Osteoblast (primary cell): ENCODE results near the gene UNC5A. TPM values are rescaled to one million over a fixed set of nuclear protein-coding genes. Genes with fewer than 3 reads are reported as not detected.

Experiments
- DNase-seq: peaks from one replicate; pipeline ENCODE4 v3.0.0; 2011; ENCODE audit warnings: low spot score, mixed read lengths; ENCODE audit not compliant: insufficient read length; ENCODE audit errors: missing footprints
- H2AFZ ChIP-seq: 2 replicates; pipeline ENCODE4 v1.6.0; 2011; ENCODE audit warnings: mild to moderate bottlenecking, low read length
- H3K27ac ChIP-seq: 2 replicates; pipeline ENCODE4 v1.5.1; 2011; ENCODE audit warnings: mild to moderate bottlenecking, low read depth, low read length, moderate library complexity
- H3K27me3 ChIP-seq: 2 replicates; pipeline ENCODE4 v1.6.0; 2012; ENCODE audit warnings: mild to moderate bottlenecking, control low read depth, inconsistent platforms, low read length, moderate library complexity; ENCODE audit not compliant: insufficient read depth
- H3K36me3 ChIP-seq: 2 replicates; pipeline ENCODE4 v1.5.1; 2011; ENCODE audit warnings: mild to moderate bottlenecking, low read length, control low read depth, moderate library complexity; ENCODE audit not compliant: insufficient read depth
- H3K4me1 ChIP-seq: 2 replicates; pipeline ENCODE4 v1.5.1; 2011; ENCODE audit warnings: mild to moderate bottlenecking, low read length, control low read depth, moderate library complexity; ENCODE audit not compliant: insufficient read depth
- H3K4me2 ChIP-seq: 2 replicates; pipeline ENCODE4 v1.6.0; 2011; ENCODE audit warnings: mild to moderate bottlenecking, low read length; ENCODE audit not compliant: insufficient read depth
- H3K4me3 ChIP-seq: fragments of 200-600 bp; sonication (generic); 3 replicates; pipeline ENCODE4 v1.5.1; 2012; ENCODE audit warnings: mild to moderate bottlenecking, low read length, inconsistent platforms; ENCODE audit not compliant: insufficient read depth
- H3K79me2 ChIP-seq: 2 replicates; pipeline ENCODE4 v1.6.0; 2012; ENCODE audit warnings: mild to moderate bottlenecking, low read length, control low read depth, inconsistent platforms; ENCODE audit not compliant: insufficient read depth
- H3K9me3 ChIP-seq: 2 replicates; pipeline ENCODE4 v1.5.1; 2011; ENCODE audit warnings: low read depth, low read length, control low read depth
- H4K20me1 ChIP-seq: 2 replicates; pipeline ENCODE4 v1.6.0; 2012; ENCODE audit warnings: mild to moderate bottlenecking, low read length, control low read depth; ENCODE audit not compliant: insufficient read depth
- total RNA-seq: library from RNA; depleted of rRNA; stranded (reverse); fragments of >200 nt; gene quantifications from 2 replicates; pipeline ENCODE4 v1.2.3, GENCODE V29; 2012
- TF ChIP-seq, protein P1 (sequence below): IDR thresholded peaks from 2 replicates; pipeline ENCODE4 v1.5.1; 2011; ENCODE audit warnings: mild to moderate bottlenecking, low read depth, low read length, moderate library complexity; ENCODE audit errors: extremely low read depth

The UNC5A gene
- total RNA-seq, 1 donor: not detected

DNA sequence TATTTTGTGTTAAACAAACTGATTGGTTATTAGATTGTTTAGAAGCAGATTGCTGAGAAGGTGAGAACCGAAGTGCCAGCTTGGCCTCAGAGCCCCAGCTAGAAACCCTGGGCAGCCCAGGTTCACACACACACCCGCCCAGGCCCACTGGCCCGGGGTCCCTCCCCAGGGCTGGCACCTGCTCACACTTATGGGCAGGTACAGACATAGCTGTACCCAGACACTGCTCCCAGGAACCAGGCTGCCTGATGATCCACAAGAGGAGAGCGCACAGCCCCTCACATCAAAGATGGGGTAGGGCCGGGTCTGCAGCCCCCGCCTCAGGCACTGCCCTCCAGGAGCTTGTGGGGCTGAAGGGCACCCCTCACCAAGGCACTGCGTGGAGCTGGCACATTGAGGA lies 55.6 kb downstream of the UNC5A start:
- Histone ChIP-seq H3K9me3 (no peaks in the 10 kb centered on the region), H3K36me3 (no peaks in the 10 kb centered on the region), H4K20me1 (no peaks in the 10 kb centered on the region), H3K4me3 (no peak overlapping the region), H2AFZ (no peak overlapping the region), H3K79me2 (no peaks in the 10 kb centered on the region), H3K27me3 (peaks cover 37% of the 10 kb centered on the region), H3K4me2 (no peak overlapping the region), H3K27ac (no peak overlapping the region), H3K4me1 (no peaks in the 10 kb centered on the region)
- no peak for DNase-seq
- TF ChIP-seq, protein P1, sequence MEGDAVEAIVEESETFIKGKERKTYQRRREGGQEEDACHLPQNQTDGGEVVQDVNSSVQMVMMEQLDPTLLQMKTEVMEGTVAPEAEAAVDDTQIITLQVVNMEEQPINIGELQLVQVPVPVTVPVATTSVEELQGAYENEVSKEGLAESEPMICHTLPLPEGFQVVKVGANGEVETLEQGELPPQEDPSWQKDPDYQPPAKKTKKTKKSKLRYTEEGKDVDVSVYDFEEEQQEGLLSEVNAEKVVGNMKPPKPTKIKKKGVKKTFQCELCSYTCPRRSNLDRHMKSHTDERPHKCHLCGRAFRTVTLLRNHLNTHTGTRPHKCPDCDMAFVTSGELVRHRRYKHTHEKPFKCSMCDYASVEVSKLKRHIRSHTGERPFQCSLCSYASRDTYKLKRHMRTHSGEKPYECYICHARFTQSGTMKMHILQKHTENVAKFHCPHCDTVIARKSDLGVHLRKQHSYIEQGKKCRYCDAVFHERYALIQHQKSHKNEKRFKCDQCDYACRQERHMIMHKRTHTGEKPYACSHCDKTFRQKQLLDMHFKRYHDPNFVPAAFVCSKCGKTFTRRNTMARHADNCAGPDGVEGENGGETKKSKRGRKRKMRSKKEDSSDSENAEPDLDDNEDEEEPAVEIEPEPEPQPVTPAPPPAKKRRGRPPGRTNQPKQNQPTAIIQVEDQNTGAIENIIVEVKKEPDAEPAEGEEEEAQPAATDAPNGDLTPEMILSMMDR: no peak

DNA sequence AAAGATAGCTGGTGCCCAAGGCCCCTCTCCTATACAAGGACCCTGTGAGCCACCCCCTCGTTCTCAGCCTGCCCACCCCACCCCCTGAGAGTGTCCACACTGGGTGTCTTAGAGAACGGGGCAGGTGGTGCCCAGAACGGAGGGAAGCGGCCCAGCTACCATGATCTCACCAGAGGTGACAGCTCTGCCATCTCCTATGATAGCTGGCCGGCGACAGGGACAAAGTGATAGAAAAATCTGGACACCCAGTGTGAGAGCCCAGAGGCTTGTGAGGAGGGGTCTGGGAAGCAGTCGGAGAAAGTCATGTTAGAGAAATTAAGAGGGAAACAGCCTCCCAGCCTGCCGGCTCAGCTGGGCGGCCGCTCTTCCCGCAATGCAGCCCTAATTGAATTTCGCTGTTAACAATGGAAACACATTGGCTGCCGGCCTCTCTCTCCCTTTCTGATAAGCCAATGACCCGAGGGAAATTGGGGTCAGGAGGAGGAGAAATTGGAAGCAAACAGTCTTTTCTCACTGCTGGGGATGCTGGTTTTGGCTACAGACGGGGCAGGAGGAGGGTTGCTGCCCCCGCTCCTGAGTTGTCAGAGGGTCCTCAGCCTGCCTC lies 56.5 kb downstream of the UNC5A start:
- H3K36me3 ChIP-seq: no peaks in the 10 kb centered on the region
- DNase-seq: no peak
- H3K4me3 ChIP-seq: no peak overlapping the region
- H3K27me3 ChIP-seq: peaks cover 37% of the 10 kb centered on the region
- H3K27ac ChIP-seq: no peak overlapping the region
- TF ChIP-seq, protein P1: no peak
- no peaks in the 10 kb centered on the region for H4K20me1 ChIP-seq
- no peaks in the 10 kb centered on the region for H3K4me1 ChIP-seq
- no peaks in the 10 kb centered on the region for H3K79me2 ChIP-seq
- no peaks in the 10 kb centered on the region for H3K9me3 ChIP-seq
- H3K4me2 ChIP-seq: no peak overlapping the region
- H2AFZ ChIP-seq: no peak overlapping the region

DNA sequence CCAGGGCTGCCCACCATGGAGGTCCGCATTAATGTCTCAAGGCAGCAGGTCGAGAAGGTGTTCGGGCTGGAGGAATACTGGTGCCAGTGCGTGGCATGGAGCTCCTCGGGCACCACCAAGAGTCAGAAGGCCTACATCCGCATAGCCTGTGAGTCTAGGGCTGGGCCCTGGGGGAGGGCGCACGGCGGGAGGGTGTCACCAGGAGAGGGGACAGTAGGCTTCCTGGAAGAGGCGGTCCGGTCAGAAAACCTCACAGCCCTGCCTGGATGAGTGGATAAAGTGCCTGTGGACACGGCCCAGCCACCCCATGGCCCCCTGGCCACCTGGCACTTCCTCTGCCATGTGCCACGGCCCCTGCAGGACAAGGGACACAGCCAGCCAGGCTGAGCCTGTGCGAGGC lies 57.8 kb downstream of the UNC5A start:
- no peak overlapping the region for H3K4me3 ChIP-seq
- H3K79me2 ChIP-seq: no peaks in the 10 kb centered on the region
- no peaks in the 10 kb centered on the region for H3K9me3 ChIP-seq
- no peak overlapping the region for H3K4me2 ChIP-seq
- no peak overlapping the region for H2AFZ ChIP-seq
- TF ChIP-seq, protein P1: no peak
- peaks cover 37% of the 10 kb centered on the region for H3K27me3 ChIP-seq
- no peak overlapping the region for H3K27ac ChIP-seq
- DNase-seq: no peak
- H4K20me1 ChIP-seq: no peaks in the 10 kb centered on the region
- H3K4me1 ChIP-seq: no peaks in the 10 kb centered on the region
- H3K36me3 ChIP-seq: no peaks in the 10 kb centered on the region

DNA sequence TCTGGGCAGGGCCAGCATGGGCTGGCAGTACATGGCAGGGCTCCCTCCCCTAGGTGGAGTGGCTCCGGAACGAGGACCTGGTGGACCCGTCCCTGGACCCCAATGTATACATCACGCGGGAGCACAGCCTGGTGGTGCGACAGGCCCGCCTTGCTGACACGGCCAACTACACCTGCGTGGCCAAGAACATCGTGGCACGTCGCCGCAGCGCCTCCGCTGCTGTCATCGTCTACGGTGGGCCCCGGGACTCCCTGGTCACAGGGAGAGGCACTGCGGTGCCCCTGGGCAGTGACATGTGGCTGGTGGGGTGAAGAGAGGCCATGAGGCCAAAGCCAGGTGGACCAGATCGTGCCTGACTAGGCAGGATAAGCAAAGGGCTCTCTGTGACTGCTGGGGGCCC lies 58.4 kb downstream of the UNC5A start:
- no peak overlapping the region for H2AFZ ChIP-seq
- H3K4me3 ChIP-seq: no peak overlapping the region
- H3K79me2 ChIP-seq: no peaks in the 10 kb centered on the region
- no peak overlapping the region for H3K27ac ChIP-seq
- no peaks in the 10 kb centered on the region for H3K9me3 ChIP-seq
- TF ChIP-seq, protein P1: no peak
- peaks cover 41% of the 10 kb centered on the region for H3K27me3 ChIP-seq
- no peaks in the 10 kb centered on the region for H3K4me1 ChIP-seq
- no peaks in the 10 kb centered on the region for H4K20me1 ChIP-seq
- H3K36me3 ChIP-seq: no peaks in the 10 kb centered on the region
- no peak overlapping the region for H3K4me2 ChIP-seq
- DNase-seq: no peak
